ENCODE results near the gene LYSMD2. TPM values are rescaled to one million over a fixed set of nuclear protein-coding genes. Genes with fewer than 3 reads are reported as not detected.
A peak's percentile ranks its signal among the peaks of the same experiment; 100 is the strongest.

Gene LYSMD2
- total RNA-seq, 1 experiment from 2014 or later, result 2.2 TPM

DNA sequence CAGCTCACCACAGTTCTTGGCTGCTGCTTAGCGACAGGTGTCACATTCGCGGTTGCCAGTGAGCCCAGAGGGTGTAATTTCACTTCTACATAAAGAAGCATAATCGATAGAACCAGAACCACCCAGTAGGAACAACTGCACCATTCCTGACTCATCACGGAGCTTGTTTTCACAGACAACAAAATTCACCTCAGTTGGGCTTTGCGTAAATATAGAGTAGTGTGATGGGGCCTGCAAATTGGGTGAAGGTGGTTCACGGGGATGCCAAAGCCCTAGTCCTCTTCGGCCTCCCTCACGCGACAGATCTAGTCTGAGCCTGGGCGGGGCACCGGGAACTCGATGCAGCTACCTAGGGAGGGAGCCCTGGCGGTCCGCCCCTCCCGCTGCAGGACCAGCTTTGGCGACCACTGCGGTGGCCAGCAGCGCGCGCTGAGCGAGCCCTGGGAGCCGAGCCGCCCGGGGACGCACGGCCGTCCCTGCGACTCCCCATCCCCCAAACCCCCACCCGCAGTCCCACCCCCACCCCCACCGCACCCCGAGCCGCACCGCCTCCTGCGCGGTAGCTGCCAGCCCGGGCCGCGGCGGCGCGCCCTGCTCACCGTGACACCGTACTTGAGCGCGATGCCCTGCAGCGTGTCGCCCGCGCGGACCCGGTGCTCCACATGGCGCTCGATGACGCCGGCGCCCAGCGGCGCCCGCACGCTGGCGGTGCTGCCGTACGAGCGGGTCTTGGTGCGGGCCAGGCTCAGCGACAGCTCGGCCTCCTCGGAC is 519 bp downstream of the LYSMD2 start (continued):
- TF ChIP-seq, protein P1, sequence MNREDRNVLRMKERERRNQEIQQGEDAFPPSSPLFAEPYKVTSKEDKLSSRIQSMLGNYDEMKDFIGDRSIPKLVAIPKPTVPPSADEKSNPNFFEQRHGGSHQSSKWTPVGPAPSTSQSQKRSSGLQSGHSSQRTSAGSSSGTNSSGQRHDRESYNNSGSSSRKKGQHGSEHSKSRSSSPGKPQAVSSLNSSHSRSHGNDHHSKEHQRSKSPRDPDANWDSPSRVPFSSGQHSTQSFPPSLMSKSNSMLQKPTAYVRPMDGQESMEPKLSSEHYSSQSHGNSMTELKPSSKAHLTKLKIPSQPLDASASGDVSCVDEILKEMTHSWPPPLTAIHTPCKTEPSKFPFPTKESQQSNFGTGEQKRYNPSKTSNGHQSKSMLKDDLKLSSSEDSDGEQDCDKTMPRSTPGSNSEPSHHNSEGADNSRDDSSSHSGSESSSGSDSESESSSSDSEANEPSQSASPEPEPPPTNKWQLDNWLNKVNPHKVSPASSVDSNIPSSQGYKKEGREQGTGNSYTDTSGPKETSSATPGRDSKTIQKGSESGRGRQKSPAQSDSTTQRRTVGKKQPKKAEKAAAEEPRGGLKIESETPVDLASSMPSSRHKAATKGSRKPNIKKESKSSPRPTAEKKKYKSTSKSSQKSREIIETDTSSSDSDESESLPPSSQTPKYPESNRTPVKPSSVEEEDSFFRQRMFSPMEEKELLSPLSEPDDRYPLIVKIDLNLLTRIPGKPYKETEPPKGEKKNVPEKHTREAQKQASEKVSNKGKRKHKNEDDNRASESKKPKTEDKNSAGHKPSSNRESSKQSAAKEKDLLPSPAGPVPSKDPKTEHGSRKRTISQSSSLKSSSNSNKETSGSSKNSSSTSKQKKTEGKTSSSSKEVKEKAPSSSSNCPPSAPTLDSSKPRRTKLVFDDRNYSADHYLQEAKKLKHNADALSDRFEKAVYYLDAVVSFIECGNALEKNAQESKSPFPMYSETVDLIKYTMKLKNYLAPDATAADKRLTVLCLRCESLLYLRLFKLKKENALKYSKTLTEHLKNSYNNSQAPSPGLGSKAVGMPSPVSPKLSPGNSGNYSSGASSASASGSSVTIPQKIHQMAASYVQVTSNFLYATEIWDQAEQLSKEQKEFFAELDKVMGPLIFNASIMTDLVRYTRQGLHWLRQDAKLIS (CRISPR knock-in tag; IDR thresholded peaks at IDR 0.05; ENCODE audit: borderline replicate concordance), result no peak
- TF ChIP-seq ZNF423 (CRISPR knock-in tag; IDR thresholded peaks at IDR 0.05) (peak; percentile 62), RELA (CRISPR knock-in tag; IDR thresholded peaks at IDR 0.05; ENCODE audit: borderline replicate concordance) (no peak), ZNF263 (CRISPR knock-in tag; IDR thresholded peaks at IDR 0.05; ENCODE audit: low read depth) (no peak), FOXP1 (CRISPR knock-in tag; IDR thresholded peaks at IDR 0.05; ENCODE audit: borderline replicate concordance) (peak; percentile 76; the same call in 1 of the 2 replicates)
- TF ChIP-seq, protein P2, sequence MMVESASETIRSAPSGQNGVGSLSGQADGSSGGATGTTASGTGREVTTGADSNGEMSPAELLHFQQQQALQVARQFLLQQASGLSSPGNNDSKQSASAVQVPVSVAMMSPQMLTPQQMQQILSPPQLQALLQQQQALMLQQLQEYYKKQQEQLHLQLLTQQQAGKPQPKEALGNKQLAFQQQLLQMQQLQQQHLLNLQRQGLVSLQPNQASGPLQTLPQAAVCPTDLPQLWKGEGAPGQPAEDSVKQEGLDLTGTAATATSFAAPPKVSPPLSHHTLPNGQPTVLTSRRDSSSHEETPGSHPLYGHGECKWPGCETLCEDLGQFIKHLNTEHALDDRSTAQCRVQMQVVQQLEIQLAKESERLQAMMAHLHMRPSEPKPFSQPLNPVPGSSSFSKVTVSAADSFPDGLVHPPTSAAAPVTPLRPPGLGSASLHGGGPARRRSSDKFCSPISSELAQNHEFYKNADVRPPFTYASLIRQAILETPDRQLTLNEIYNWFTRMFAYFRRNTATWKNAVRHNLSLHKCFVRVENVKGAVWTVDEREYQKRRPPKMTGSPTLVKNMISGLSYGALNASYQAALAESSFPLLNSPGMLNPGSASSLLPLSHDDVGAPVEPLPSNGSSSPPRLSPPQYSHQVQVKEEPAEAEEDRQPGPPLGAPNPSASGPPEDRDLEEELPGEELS (CRISPR knock-in tag; IDR thresholded peaks at IDR 0.05), result peak; percentile 88
- TF ChIP-seq, protein P3, sequence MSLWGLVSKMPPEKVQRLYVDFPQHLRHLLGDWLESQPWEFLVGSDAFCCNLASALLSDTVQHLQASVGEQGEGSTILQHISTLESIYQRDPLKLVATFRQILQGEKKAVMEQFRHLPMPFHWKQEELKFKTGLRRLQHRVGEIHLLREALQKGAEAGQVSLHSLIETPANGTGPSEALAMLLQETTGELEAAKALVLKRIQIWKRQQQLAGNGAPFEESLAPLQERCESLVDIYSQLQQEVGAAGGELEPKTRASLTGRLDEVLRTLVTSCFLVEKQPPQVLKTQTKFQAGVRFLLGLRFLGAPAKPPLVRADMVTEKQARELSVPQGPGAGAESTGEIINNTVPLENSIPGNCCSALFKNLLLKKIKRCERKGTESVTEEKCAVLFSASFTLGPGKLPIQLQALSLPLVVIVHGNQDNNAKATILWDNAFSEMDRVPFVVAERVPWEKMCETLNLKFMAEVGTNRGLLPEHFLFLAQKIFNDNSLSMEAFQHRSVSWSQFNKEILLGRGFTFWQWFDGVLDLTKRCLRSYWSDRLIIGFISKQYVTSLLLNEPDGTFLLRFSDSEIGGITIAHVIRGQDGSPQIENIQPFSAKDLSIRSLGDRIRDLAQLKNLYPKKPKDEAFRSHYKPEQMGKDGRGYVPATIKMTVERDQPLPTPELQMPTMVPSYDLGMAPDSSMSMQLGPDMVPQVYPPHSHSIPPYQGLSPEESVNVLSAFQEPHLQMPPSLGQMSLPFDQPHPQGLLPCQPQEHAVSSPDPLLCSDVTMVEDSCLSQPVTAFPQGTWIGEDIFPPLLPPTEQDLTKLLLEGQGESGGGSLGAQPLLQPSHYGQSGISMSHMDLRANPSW (CRISPR knock-in tag; conservative IDR thresholded peaks at IDR 0.05; ENCODE audit: low read depth), result no peak

- H3K27me3 Mint-ChIP-seq (ENCODE audit: low read depth), result peaks cover 44% of the 10 kb centered on the region
- no peak for DNase-seq (ENCODE audit: low spot score)
- no peaks in the 10 kb centered on the region for H3K36me3 Mint-ChIP-seq
Measured at GRCh38 chr15:51736069-51736468, 1.4 kb downstream of the LYSMD2 start.

More at GRCh38 chr15:51736069-51736468, 1.4 kb downstream of the LYSMD2 start:
- Mint-ChIP-seq H3K9me3 (no peaks in the 10 kb centered on the region), H3K27ac (no peak overlapping the region), H3K4me1 (peaks cover 24% of the 10 kb centered on the region), H3K4me3 (peak overlapping the region; percentile 67)
- TF ChIP-seq FOXK1 (CRISPR knock-in tag; IDR thresholded peaks at IDR 0.05) (no peak), ZNF219 (CRISPR knock-in tag; IDR thresholded peaks at IDR 0.05; ENCODE audit: borderline replicate concordance) (no peak), HMGXB4 (CRISPR knock-in tag; IDR thresholded peaks at IDR 0.05) (no peak), MAX (CRISPR knock-in tag; IDR thresholded peaks at IDR 0.05) (no peak), ZNF396 (CRISPR knock-in tag; IDR thresholded peaks at IDR 0.05; ENCODE audit: borderline replicate concordance) (no peak), RORB (CRISPR knock-in tag; IDR thresholded peaks at IDR 0.05) (no peak), ETV6 (CRISPR knock-in tag; IDR thresholded peaks at IDR 0.05) (no peak), FOXJ3 (CRISPR knock-in tag; IDR thresholded peaks at IDR 0.05; ENCODE audit: borderline replicate concordance) (no peak), FOXP1 (CRISPR knock-in tag; IDR thresholded peaks at IDR 0.05; ENCODE audit: borderline replicate concordance) (no peak), ZNF121 (CRISPR knock-in tag; IDR thresholded peaks at IDR 0.05) (no peak)
- TF ChIP-seq, protein P4, sequence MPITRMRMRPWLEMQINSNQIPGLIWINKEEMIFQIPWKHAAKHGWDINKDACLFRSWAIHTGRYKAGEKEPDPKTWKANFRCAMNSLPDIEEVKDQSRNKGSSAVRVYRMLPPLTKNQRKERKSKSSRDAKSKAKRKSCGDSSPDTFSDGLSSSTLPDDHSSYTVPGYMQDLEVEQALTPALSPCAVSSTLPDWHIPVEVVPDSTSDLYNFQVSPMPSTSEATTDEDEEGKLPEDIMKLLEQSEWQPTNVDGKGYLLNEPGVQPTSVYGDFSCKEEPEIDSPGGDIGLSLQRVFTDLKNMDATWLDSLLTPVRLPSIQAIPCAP (CRISPR knock-in tag; IDR thresholded peaks at IDR 0.05), result no peak
- TF ChIP-seq, protein P5, sequence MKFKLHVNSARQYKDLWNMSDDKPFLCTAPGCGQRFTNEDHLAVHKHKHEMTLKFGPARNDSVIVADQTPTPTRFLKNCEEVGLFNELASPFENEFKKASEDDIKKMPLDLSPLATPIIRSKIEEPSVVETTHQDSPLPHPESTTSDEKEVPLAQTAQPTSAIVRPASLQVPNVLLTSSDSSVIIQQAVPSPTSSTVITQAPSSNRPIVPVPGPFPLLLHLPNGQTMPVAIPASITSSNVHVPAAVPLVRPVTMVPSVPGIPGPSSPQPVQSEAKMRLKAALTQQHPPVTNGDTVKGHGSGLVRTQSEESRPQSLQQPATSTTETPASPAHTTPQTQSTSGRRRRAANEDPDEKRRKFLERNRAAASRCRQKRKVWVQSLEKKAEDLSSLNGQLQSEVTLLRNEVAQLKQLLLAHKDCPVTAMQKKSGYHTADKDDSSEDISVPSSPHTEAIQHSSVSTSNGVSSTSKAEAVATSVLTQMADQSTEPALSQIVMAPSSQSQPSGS (CRISPR knock-in tag; IDR thresholded peaks at IDR 0.05; ENCODE audit: borderline replicate concordance, low read depth), result no peak
- ChIA-PET CTCF (interaction anchor here (1.1 kb wide), 1 partner anchor 41 kb away, joined by 3 read pairs; no protein-coding TSS in a partner anchor), POLR2A (no interaction called here)
- ATAC-seq, result no peak

All from WTC11 (cell line).